Measurements from ENCODE around the gene VSIR.

GRCh38 chr10:71707240-71707789 lies 66.0 kb downstream of the VSIR start:
- TF ChIP-seq EZH2 (IDR thresholded peaks at IDR 0.05) (no peak), POLR2AphosphoS5 (IDR thresholded peaks at IDR 0.05; ENCODE audit: low read depth, low read length) (no peak), JUND (IDR thresholded peaks at IDR 0.05) (no peak), SP1 (IDR thresholded peaks at IDR 0.05; ENCODE audit: low read depth) (no peak), POLR2A (IDR thresholded peaks at IDR 0.05; ENCODE audit: borderline replicate concordance, extremely low read depth, insufficient read depth, insufficient read length) (no peak)
- TF ChIP-seq, protein P1, sequence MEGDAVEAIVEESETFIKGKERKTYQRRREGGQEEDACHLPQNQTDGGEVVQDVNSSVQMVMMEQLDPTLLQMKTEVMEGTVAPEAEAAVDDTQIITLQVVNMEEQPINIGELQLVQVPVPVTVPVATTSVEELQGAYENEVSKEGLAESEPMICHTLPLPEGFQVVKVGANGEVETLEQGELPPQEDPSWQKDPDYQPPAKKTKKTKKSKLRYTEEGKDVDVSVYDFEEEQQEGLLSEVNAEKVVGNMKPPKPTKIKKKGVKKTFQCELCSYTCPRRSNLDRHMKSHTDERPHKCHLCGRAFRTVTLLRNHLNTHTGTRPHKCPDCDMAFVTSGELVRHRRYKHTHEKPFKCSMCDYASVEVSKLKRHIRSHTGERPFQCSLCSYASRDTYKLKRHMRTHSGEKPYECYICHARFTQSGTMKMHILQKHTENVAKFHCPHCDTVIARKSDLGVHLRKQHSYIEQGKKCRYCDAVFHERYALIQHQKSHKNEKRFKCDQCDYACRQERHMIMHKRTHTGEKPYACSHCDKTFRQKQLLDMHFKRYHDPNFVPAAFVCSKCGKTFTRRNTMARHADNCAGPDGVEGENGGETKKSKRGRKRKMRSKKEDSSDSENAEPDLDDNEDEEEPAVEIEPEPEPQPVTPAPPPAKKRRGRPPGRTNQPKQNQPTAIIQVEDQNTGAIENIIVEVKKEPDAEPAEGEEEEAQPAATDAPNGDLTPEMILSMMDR (IDR thresholded peaks at IDR 0.05 in 2 of 3, conservative IDR thresholded peaks at IDR 0.05 in 1 of 3; ENCODE audit: borderline replicate concordance in 1 of 3, insufficient read depth in 1 of 3, low read depth in 2 of 3, low read length in 2 of 3): no peak
- TF ChIP-seq, protein P2, sequence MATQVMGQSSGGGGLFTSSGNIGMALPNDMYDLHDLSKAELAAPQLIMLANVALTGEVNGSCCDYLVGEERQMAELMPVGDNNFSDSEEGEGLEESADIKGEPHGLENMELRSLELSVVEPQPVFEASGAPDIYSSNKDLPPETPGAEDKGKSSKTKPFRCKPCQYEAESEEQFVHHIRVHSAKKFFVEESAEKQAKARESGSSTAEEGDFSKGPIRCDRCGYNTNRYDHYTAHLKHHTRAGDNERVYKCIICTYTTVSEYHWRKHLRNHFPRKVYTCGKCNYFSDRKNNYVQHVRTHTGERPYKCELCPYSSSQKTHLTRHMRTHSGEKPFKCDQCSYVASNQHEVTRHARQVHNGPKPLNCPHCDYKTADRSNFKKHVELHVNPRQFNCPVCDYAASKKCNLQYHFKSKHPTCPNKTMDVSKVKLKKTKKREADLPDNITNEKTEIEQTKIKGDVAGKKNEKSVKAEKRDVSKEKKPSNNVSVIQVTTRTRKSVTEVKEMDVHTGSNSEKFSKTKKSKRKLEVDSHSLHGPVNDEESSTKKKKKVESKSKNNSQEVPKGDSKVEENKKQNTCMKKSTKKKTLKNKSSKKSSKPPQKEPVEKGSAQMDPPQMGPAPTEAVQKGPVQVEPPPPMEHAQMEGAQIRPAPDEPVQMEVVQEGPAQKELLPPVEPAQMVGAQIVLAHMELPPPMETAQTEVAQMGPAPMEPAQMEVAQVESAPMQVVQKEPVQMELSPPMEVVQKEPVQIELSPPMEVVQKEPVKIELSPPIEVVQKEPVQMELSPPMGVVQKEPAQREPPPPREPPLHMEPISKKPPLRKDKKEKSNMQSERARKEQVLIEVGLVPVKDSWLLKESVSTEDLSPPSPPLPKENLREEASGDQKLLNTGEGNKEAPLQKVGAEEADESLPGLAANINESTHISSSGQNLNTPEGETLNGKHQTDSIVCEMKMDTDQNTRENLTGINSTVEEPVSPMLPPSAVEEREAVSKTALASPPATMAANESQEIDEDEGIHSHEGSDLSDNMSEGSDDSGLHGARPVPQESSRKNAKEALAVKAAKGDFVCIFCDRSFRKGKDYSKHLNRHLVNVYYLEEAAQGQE (IDR thresholded peaks at IDR 0.05; ENCODE audit: low read depth): no peak

Data from HCT116 (cell line).